Measurements from ENCODE around the gene OSBPL6. TPM values are rescaled to one million over a fixed set of nuclear protein-coding genes. Genes with fewer than 3 reads are reported as not detected.
A peak's percentile ranks its signal among the peaks of the same experiment; 100 is the strongest.

OSBPL6 gene
- total and polyA plus RNA-seq, 2 of the 13 experiments (the other 11 are each of a cell fraction or from before 2014, with no cell fraction given): 0.03 to 0.11 TPM

DNA sequence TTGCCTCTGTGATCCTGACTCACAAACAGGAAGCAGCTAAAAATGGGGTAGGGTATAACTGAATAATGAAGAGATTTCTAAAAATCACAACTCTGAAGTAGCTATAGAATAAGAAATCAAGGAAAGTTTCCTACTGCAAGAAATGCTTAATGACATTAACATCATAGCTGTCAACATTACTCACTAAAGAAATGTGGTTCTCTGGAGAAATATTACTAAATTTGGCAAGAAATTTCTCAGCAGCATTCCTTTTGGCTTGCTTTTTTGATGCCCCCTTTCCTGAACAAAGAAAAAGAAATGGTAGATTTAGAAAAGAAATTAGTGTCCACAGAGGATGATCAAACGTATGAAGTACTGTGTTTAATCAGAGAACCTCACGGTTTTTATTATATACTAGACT, 247.1 kb downstream of the OSBPL6 start (continued):
- TF ChIP-seq, protein P1, sequence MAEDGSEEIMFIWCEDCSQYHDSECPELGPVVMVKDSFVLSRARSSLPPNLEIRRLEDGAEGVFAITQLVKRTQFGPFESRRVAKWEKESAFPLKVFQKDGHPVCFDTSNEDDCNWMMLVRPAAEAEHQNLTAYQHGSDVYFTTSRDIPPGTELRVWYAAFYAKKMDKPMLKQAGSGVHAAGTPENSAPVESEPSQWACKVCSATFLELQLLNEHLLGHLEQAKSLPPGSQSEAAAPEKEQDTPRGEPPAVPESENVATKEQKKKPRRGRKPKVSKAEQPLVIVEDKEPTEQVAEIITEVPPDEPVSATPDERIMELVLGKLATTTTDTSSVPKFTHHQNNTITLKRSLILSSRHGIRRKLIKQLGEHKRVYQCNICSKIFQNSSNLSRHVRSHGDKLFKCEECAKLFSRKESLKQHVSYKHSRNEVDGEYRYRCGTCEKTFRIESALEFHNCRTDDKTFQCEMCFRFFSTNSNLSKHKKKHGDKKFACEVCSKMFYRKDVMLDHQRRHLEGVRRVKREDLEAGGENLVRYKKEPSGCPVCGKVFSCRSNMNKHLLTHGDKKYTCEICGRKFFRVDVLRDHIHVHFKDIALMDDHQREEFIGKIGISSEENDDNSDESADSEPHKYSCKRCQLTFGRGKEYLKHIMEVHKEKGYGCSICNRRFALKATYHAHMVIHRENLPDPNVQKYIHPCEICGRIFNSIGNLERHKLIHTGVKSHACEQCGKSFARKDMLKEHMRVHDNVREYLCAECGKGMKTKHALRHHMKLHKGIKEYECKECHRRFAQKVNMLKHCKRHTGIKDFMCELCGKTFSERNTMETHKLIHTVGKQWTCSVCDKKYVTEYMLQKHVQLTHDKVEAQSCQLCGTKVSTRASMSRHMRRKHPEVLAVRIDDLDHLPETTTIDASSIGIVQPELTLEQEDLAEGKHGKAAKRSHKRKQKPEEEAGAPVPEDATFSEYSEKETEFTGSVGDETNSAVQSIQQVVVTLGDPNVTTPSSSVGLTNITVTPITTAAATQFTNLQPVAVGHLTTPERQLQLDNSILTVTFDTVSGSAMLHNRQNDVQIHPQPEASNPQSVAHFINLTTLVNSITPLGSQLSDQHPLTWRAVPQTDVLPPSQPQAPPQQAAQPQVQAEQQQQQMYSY (CRISPR knock-in tag; IDR thresholded peaks at IDR 0.05): no peak
- TF ChIP-seq RELA (CRISPR knock-in tag; IDR thresholded peaks at IDR 0.05) (no peak), ZNF431 (CRISPR knock-in tag; IDR thresholded peaks at IDR 0.05; ENCODE audit: borderline replicate concordance, low read depth) (no peak)

GRCh38 chr2:178448968-178449661, 254.8 kb downstream of the OSBPL6 start:
- peak overlapping the region; percentile 75 to 88 (median 82); a peak in 4 of 6 replicates for H3K4me3 ChIP-seq (replicated peaks in 1 of 3; ENCODE audit: insufficient read depth in 1 of 3, low read depth in 2 of 3, low read length in 3 of 3)
- CTCF ChIA-PET (ENCODE audit: low intra/inter-chr PET ratio, low total read pairs): no interaction called here
- peaks cover 26% of the 10 kb centered on the region for H3K79me2 ChIP-seq (ENCODE audit: insufficient read depth, low read length)
- H3K4me2 ChIP-seq (ENCODE audit: low read depth, low read length): peak overlapping the region; percentile 85
- H3K27ac ChIP-seq (ENCODE audit: extremely low read length, insufficient read depth, low read length): peak overlapping the region; percentile 96
- peaks cover 33% of the 10 kb centered on the region for H3K4me1 ChIP-seq (ENCODE audit: insufficient read depth, low read length)
- intact Hi-C loops (cut with micrococcal nuclease; ENCODE audit: unreplicated experiment) (no loop called here), in situ Hi-C loops (cut with HindIII; ENCODE audit: extremely low pct_ligation_motif_present, low pct_unique_long_range_greater_than_20kb) (no loop called here)
- H3K9ac ChIP-seq (ENCODE audit: insufficient read depth, low read depth, low read length): peak overlapping the region; percentile 98
- WGBS (ENCODE audit: low lambda C conversion rate): 95% methylated on average over 4 of the region's 4 CpGs
- POLR2A ChIA-PET: interaction anchor here (2.4 to 3.9 kb wide), 5 partner anchors 18 to 36 kb away, joined by 34 to 97 read pairs (median 74); partner anchors contain the start of gene PLEKHA3
- peaks cover 9 to 42% of the 10 kb centered on the region in 2 experiments for H3K36me3 ChIP-seq (replicated peaks in 1 of 2; ENCODE audit: control insufficient read depth in 1 of 2, insufficient read depth in 2 of 2, low read length in 2 of 2)
- FAIRE-seq: no peak
- no peak for ATAC-seq
- TF ChIP-seq ZBTB43 (CRISPR knock-in tag; conservative IDR thresholded peaks at IDR 0.05) (no peak), ZBTB39 (CRISPR knock-in tag; IDR thresholded peaks at IDR 0.05) (no peak), BCL6 (CRISPR knock-in tag; IDR thresholded peaks at IDR 0.05) (no peak), PCBP2 (optimal IDR thresholded peaks at IDR 0.05; ENCODE audit: low read depth, low read length, poor library complexity, severe bottlenecking) (no peak), NFE2L1 (CRISPR knock-in tag; IDR thresholded peaks at IDR 0.05; ENCODE audit: borderline replicate concordance) (no peak), NCOA5 (CRISPR knock-in tag; IDR thresholded peaks at IDR 0.05) (no peak)
- TF ChIP-seq, protein P2, sequence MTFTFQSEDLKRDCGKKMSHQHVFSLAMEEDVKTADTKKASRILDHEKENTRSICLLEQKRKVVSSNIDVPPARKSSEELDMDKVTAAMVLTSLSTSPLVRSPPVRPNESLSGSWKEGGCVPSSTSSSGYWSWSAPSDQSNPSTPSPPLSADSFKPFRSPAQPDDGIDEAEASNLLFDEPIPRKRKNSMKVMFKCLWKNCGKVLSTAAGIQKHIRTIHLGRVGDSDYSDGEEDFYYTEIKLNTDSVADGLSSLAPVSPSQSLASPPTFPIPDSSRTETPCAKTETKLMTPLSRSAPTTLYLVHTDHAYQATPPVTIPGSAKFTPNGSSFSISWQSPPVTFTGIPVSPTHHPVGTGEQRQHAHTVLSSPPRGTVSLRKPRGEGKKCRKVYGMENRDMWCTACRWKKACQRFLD (CRISPR knock-in tag; IDR thresholded peaks at IDR 0.05; ENCODE audit: borderline replicate concordance): no peak
- TF ChIP-seq, protein P3, sequence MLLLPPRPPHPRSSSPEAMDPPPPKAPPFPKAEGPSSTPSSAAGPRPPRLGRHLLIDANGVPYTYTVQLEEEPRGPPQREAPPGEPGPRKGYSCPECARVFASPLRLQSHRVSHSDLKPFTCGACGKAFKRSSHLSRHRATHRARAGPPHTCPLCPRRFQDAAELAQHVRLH (CRISPR knock-in tag; IDR thresholded peaks at IDR 0.05; ENCODE audit: borderline replicate concordance, low read depth): no peak
- H3K27me3 ChIP-seq (ENCODE audit: control insufficient read depth in 1 of 2, insufficient read depth in 2 of 2, low read length in 2 of 2): no peaks in the 10 kb centered on the region; a peak in 1 of 5 replicates
- H4K20me1 ChIP-seq (ENCODE audit: insufficient read depth, low read length): peaks cover 14% of the 10 kb centered on the region; the same call in 1 of the 2 replicates
- BruUV-seq (replicated peaks): no TSS peak
- no peak for DNase-seq (ENCODE audit: low spot score)
- no peak overlapping the region for H2AFZ ChIP-seq (ENCODE audit: low read length)
- H3K9me3 ChIP-seq (ENCODE audit: low read length): no peaks in the 10 kb centered on the region
